Gastrocnemius medialis (tissue), 4 donors: ENCODE measurements around the gene SLC6A15.

Source experiments
- CTCF ChIP-seq, 5 experiments: fragments of 450-650 bp in 3 of 5; fragments of 200-600 bp in 2 of 5; sonication (generic) in 2 of 5; IDR thresholded peaks in 4 of 5; conservative IDR thresholded peaks in 1 of 5; 1 replicate in 4 of 5; 2 replicates in 1 of 5; pipeline ENCODE4 v1.5.1; 2016 to 2019; ENCODE audit warnings: antibody characterized with exemption in 5 of 5, mild to moderate bottlenecking in 3 of 5, moderate library complexity in 3 of 5
- POLR2A ChIP-seq, 2 donors: fragments of 450-650 bp; IDR thresholded peaks; one replicate each; pipeline ENCODE4 v1.6.1; 2017; ENCODE audit warnings: antibody characterized with exemption in 2 of 2, mild to moderate bottlenecking in 2 of 2, moderate library complexity in 2 of 2

- TF ChIP-seq POLR2A (IDR thresholded peaks at IDR 0.05) = no peak
- TF ChIP-seq CTCF (IDR thresholded peaks at IDR 0.05 in 4 of 5, conservative IDR thresholded peaks at IDR 0.05 in 1 of 5) = no peak
Measured at GRCh38 chr12:84857525-84858208, 54.9 kb downstream of the SLC6A15 start.
